ENCODE measurements around the gene SYT17. TPM values are rescaled to one million over a fixed set of nuclear protein-coding genes. Genes with fewer than 3 reads are reported as not detected.

The SYT17 gene
- total and polyA plus RNA-seq, 10 of the 15 experiments (the other 5 are each of a cell fraction or from before 2014, with no cell fraction given): 3.7 to 12.3 (median 5.0) TPM

DNA sequence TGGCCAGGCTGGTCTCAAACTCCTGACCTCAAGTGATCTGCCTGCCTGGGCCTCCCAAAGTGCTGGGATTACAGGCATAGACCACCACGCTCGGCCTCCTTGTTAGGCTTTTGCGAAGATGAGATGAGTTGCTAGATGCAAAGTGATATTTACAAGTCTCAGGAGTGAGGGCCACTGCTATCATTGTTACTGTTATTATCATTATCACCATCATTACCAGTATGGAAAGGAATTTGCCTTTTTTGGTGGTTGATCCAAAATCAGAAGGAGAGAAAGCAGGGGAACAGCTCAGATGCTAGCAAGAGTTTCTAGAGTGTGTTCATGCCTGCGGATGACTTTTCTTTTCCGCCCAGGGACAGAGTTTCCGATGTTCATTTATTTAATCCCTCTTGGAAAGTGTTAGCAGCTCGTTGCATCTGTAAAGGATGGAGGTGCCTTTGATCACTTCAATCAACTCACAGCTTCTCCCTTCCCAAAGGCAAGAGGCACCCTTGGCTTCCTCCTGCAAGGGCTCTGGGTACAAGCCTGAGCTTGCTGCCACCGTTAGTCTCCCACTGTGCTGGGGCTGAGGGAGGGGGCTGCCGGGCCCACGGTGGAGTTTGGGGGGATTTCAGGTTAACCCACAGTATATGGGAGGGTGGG lies 32.7 kb upstream of the SYT17 start:
- BruUV-seq (replicated peaks): no TSS peak
- 80% methylated on average over 10 of the region's 10 CpGs for WGBS (ENCODE audit: insufficient coverage, insufficient replicate concordance, low lambda C conversion rate, missing lambda C conversion rate)
- peaks cover 32% of the 10 kb centered on the region for H3K4me1 ChIP-seq (ENCODE audit: control insufficient read depth, insufficient read depth, low read length)
- H3K4me3 ChIP-seq: no peak overlapping the region
- SMC1A ChIA-PET (ENCODE audit: uncharacterized antibody, unreplicated experiment): interaction anchor here (1.0 kb wide), 1 partner anchor 25 kb away, joined by 4 read pairs; no protein-coding TSS in a partner anchor
- intact Hi-C loops (cut with micrococcal nuclease; ENCODE audit: unreplicated experiment) (no loop called here), in situ Hi-C loops (cut with MboI) (no loop called here)
- no peaks in the 10 kb centered on the region; the same call in 2 of the 3 replicates for H3K9me3 ChIP-seq (replicated peaks; ENCODE audit: control insufficient read depth, insufficient read depth, low read length)
- H3K27me3 ChIP-seq (replicated peaks in 1 of 2; ENCODE audit: control insufficient read depth in 2 of 2, insufficient read depth in 2 of 2, low read length in 1 of 2): no peaks in the 10 kb centered on the region
- no peaks in the 10 kb centered on the region for H3K79me2 ChIP-seq (ENCODE audit: control insufficient read depth, insufficient read depth, low read length)
- CTCF ChIA-PET: no interaction called here
- no peak overlapping the region for H3K4me2 ChIP-seq (ENCODE audit: control insufficient read depth, insufficient read depth)
- ATAC-seq (no peak), DNase-seq (ENCODE audit: low read depth, low spot score) (no peak), FAIRE-seq (no peak)
- no peak overlapping the region for H2AFZ ChIP-seq (ENCODE audit: control insufficient read depth, low read depth, low read length)
- H4K20me1 ChIP-seq (ENCODE audit: control insufficient read depth, insufficient read depth): no peaks in the 10 kb centered on the region
- no peak overlapping the region for H3K27ac ChIP-seq (ENCODE audit: control insufficient read depth, insufficient read depth)
- RAD21 ChIA-PET (ENCODE audit: unreplicated experiment): no interaction called here
- no peaks in the 10 kb centered on the region for H3K36me3 ChIP-seq (ENCODE audit: control insufficient read depth in 2 of 2, insufficient read depth in 2 of 2, low read length in 1 of 2)
- H3K9ac ChIP-seq (ENCODE audit: control insufficient read depth, insufficient read depth, low read length): no peak overlapping the region
- POLR2A ChIA-PET: no interaction called here
- no peak for TF ChIP-seq ATF7 (IDR thresholded peaks at IDR 0.05; ENCODE audit: low read depth)
- TF ChIP-seq ZBTB11 (CRISPR knock-in tag; IDR thresholded peaks at IDR 0.05): no peak
- no peak for TF ChIP-seq HDGF (IDR thresholded peaks at IDR 0.05)
- no peak for TF ChIP-seq MEF2A (IDR thresholded peaks at IDR 0.05; ENCODE audit: insufficient read depth, low read depth, low read length)
- TF ChIP-seq CREM (IDR thresholded peaks at IDR 0.05; ENCODE audit: low read depth): no peak
- no peak for TF ChIP-seq EP300 (IDR thresholded peaks at IDR 0.05; ENCODE audit: borderline replicate concordance in 1 of 2, control insufficient read depth in 1 of 2, low read depth in 2 of 2, low read length in 2 of 2)
- no peak for TF ChIP-seq POLR2A (IDR thresholded peaks at IDR 0.05; ENCODE audit: low read depth, low read length)
- no peak for TF ChIP-seq NR2C2 (IDR thresholded peaks at IDR 0.05; ENCODE audit: borderline replicate concordance, control insufficient read depth, insufficient read length, low read depth)
- no peak for TF ChIP-seq SIN3A (IDR thresholded peaks at IDR 0.05; ENCODE audit: low read depth, low read length)
- no peak for TF ChIP-seq NRF1 (conservative IDR thresholded peaks at IDR 0.05; ENCODE audit: low read depth, low read length)
- TF ChIP-seq SMAD1 (IDR thresholded peaks at IDR 0.05; ENCODE audit: low read depth, partially characterized antibody): no peak
- no peak for TF ChIP-seq MLLT1 (IDR thresholded peaks at IDR 0.05)
- TF ChIP-seq RBBP5 (conservative IDR thresholded peaks at IDR 0.05): no peak
- no peak for TF ChIP-seq IKZF1 (conservative IDR thresholded peaks at IDR 0.05)
- TF ChIP-seq RFX5 (IDR thresholded peaks at IDR 0.05; ENCODE audit: low read depth, low read length): no peak
- no peak for TF ChIP-seq IRF5 (IDR thresholded peaks at IDR 0.05; ENCODE audit: borderline replicate concordance)
- no peak for TF ChIP-seq GATAD2B (conservative IDR thresholded peaks at IDR 0.05; ENCODE audit: low read depth)

Measured in GM12878 (cell line).